Stimulated activated naive CD8-positive, alpha-beta T cell treated with anti-CD3 and anti-CD28 coated beads, Interleukin-15, Interleukin-2, amounts not matched to agents 100 ng/mL and 50 ng/mL, for 24 hours (primary cell): ENCODE measurements around the gene HAUS3.
A peak's percentile ranks its signal among the peaks of the same experiment; 100 is the strongest.

Experiments used
- H3K27ac Mint-ChIP-seq: one replicate; pipeline ENCODE4 v1.8.0; 2021; ENCODE audit warnings: mild to moderate bottlenecking, mixed read lengths
- H3K27me3 Mint-ChIP-seq: one replicate; pipeline ENCODE4 v1.8.0; 2021; ENCODE audit warnings: mixed read lengths
- H3K36me3 Mint-ChIP-seq: one replicate; pipeline ENCODE4 v1.8.0; 2021; ENCODE audit warnings: low read depth, mixed read lengths
- H3K4me1 Mint-ChIP-seq: one replicate; pipeline ENCODE4 v1.8.0; 2021; ENCODE audit warnings: low read depth, mixed read lengths
- H3K4me3 Mint-ChIP-seq: one replicate; pipeline ENCODE4 v1.8.0; 2021; ENCODE audit warnings: mild to moderate bottlenecking, mixed read lengths
- H3K9me3 Mint-ChIP-seq: one replicate; pipeline ENCODE4 v1.8.0; 2021; ENCODE audit warnings: mixed read lengths

Gene HAUS3, protein sequence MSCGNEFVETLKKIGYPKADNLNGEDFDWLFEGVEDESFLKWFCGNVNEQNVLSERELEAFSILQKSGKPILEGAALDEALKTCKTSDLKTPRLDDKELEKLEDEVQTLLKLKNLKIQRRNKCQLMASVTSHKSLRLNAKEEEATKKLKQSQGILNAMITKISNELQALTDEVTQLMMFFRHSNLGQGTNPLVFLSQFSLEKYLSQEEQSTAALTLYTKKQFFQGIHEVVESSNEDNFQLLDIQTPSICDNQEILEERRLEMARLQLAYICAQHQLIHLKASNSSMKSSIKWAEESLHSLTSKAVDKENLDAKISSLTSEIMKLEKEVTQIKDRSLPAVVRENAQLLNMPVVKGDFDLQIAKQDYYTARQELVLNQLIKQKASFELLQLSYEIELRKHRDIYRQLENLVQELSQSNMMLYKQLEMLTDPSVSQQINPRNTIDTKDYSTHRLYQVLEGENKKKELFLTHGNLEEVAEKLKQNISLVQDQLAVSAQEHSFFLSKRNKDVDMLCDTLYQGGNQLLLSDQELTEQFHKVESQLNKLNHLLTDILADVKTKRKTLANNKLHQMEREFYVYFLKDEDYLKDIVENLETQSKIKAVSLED

DNA sequence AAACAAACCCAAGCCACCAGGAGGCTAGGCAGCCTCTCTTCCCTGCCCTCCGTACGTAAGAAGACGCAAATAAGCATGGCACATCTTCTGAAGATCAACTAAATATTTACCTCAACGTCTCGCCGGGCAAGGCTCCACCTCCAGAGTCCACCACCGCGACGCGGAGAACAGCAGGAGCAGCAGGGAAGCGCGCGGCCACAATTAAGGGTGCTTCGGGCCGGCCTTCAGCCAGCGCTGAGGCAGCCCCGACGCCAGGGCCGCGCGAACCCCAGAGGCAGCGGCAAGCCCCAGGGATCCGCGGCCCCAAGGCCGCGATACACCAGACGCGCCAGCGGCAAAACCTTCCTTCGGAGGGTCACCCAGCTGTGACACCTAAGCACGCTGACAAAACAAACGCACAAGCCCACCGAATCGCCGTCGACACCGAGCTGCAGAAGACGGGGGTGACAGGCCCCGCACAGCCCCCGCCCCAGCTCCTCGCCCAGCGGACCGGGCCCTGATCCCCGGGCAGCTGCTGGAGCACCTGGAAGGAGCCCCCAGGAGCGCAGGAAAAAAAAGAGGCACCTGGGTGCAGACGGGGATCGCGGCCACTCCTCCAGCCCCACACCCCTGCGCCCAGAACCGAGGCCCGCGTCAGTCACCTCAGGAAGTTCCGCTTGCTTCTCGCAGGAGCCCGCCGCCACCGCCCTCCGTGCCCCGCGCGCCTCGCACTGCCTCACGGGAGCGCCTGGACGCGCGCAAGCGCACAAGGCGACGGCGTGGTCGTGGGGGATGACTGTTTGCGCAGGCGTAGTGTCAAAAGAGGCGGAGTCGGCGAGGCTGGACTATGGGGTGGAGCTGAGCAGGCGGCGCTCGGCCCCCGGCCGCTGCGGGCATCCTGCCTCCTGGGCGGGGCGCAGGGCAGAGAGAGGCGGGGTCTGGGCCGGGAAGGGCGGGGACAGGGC is at the start of gene HAUS3, which contains the start of gene POLN:
Gene HAUS3, minus strand, starts transcription at position 712 of the 944 bp plus-strand sequence. CDS start 1,175 bp downstream, outside the sequence.
Gene POLN, minus strand, starts transcription at position 712 of the 944 bp plus-strand sequence. CDS start 12,890 bp downstream, outside the sequence.
- Mint-ChIP-seq H3K4me1 (peaks cover 50% of the 10 kb centered on the region), H3K27ac (peak within 1 kb of the TSS; percentile 80), H3K4me3 (peak within 1 kb of the TSS; percentile 93)

DNA sequence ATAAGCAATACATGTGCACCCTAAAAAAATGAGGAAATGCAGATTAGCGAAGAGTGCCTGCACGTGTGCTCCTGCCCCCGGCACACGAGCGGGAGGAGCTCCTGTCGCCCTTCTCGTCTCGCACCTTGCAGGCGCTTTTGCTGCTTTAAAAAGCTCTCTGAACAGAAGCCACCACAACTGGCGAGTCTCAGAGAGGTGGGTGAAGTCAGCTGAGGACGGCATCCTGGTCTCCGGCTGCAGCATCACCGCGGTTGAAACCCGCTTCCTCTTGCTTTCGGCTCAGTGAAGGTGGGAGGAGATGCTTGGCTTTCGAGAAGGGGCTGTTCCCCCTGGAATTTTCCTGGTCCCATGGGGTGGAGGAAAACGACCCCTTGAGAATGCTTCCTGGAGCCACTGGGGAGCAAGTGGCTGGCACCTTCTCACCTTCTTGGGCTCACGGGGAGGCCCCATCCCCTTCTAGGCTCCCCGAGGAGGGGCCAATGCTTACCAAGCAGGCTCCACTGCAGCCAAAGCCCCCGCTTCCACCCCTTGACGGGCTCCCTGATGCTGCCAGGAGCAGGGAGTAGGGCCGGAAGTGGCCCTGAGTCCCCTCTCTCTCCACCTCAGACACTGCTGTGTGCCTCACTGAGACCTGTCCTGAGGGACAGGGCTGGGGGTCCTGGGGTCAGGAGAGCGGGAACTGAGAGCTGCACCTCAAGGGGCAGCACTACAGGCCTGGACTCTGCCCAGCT is 49.2 kb upstream of the HAUS3 start:
- H3K9me3 Mint-ChIP-seq, result no peaks in the 10 kb centered on the region
- no peaks in the 10 kb centered on the region for H3K36me3 Mint-ChIP-seq
- peak overlapping the region; percentile 53 for H3K4me3 Mint-ChIP-seq
- peak overlapping the region; percentile 61 for H3K27ac Mint-ChIP-seq
- H3K4me1 Mint-ChIP-seq, result peaks cover 35% of the 10 kb centered on the region
- H3K27me3 Mint-ChIP-seq, result no peaks in the 10 kb centered on the region

More for the DNA sequence above, at the start of gene HAUS3, which contains the start of gene POLN:
- Mint-ChIP-seq H3K27me3 (no peaks in the 10 kb centered on the region), H3K36me3 (peaks cover 27% of the 10 kb centered on the region), H3K9me3 (no peaks in the 10 kb centered on the region)

DNA sequence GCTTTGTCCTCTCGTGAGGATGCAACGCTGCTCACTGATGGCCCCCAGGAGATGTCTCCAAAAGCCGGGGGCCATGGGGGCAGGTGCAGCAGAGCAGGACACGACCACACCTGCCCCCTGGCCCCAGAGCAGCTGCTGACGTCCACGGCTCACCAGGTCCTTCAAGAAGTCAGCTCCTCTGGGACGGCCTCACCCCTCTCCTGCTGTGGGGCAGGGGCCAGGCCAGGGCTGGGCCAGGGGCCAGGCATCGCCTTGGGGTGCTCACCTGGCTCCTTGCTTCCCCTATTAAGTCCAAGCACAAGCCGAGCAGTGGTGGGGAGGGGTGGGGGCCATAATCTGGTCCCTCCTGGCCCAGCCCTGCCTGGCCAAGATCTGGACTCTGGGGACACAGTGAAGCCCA is 48.6 kb upstream of the HAUS3 start:
- H3K4me1 Mint-ChIP-seq, result peaks cover 30% of the 10 kb centered on the region
- H3K27me3 Mint-ChIP-seq, result no peaks in the 10 kb centered on the region
- H3K36me3 Mint-ChIP-seq, result no peaks in the 10 kb centered on the region
- H3K4me3 Mint-ChIP-seq, result peak overlapping the region; percentile 53
- H3K27ac Mint-ChIP-seq, result no peak overlapping the region
- no peaks in the 10 kb centered on the region for H3K9me3 Mint-ChIP-seq

DNA sequence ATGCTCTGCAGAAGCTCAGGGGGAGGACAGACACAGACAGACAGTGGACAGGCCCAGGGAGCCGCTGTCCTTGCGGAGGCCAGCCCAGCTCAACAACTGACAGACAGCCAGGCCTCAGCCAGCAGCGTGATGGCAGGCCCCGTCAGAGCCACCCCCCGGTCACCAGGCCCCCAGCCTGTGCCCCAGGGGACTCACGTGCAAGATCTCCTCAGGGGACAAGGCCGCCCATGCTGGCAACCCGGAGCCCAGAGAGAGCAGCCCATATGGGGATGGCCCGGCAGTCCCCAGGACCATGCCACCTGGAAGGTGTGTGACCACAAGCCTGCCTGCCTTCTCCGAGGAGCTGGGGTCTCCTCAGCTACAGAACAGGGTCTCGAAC is 48.0 kb upstream of the HAUS3 start:
- no peak overlapping the region for H3K27ac Mint-ChIP-seq
- peaks cover 28% of the 10 kb centered on the region for H3K4me1 Mint-ChIP-seq
- H3K4me3 Mint-ChIP-seq, result no peak overlapping the region
- no peaks in the 10 kb centered on the region for H3K9me3 Mint-ChIP-seq
- H3K36me3 Mint-ChIP-seq, result no peaks in the 10 kb centered on the region
- no peaks in the 10 kb centered on the region for H3K27me3 Mint-ChIP-seq

DNA sequence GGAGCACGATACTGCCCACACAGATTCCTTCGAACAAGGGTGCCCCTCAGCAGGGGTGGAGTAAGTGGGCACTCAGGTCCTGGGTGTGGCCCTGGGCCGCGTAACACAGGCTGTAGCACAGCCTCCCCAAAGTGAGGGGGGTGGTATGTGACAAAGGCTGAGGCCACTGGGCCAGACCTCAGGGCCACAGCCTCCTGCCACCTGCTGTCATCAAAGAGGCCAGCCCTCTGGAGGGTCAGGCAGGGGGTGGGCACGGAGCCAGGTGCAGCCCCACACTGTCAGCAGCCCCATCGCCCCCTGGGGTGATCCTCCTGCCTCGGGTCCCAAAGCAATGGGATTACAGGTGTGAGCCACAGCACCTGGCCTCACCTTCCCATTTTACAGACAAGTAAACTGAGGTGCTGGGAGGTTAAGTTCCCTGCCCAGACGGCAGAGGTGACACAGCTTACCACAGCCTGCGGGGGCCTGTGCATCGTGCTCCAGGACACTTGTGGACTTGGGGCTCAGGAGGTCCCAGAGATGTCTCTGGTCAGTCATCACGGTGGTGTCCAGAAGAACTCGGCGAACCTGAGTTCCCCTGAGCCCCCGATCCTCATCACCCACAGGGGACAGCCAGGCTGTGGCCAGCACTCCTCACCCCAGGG is 47.5 kb upstream of the HAUS3 start:
- Mint-ChIP-seq H3K36me3 (no peaks in the 10 kb centered on the region), H3K4me3 (no peak overlapping the region), H3K27ac (no peak overlapping the region), H3K9me3 (no peaks in the 10 kb centered on the region), H3K4me1 (peaks cover 25% of the 10 kb centered on the region), H3K27me3 (no peaks in the 10 kb centered on the region)

DNA sequence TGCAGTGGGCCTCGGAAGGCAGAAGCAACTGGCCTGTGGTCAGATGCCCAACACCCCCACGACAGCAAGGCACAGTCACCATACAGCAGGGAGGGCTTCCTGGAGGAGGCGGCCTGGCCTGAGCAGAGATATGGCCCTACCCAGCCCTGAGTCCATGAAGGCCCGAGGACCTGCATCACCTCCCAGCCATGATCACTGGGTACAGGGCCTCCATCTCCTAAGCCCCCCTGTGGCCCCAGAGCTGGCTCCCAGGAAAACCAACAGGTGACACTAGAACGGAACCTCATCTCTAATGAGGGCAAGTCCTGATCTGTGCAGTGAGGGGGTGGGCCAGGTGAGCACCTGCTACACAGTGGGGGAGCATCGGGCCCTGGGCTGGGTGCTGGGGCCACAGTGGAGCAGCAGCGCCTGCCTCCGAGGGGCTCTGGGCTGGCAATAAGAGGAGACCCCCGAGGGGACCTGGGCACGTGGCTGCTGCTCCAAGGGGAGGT is 46.2 kb upstream of the HAUS3 start:
- Mint-ChIP-seq H3K9me3 (no peaks in the 10 kb centered on the region), H3K4me3 (no peak overlapping the region), H3K27ac (no peak overlapping the region), H3K36me3 (no peaks in the 10 kb centered on the region), H3K27me3 (no peaks in the 10 kb centered on the region), H3K4me1 (peaks cover 28% of the 10 kb centered on the region)

DNA sequence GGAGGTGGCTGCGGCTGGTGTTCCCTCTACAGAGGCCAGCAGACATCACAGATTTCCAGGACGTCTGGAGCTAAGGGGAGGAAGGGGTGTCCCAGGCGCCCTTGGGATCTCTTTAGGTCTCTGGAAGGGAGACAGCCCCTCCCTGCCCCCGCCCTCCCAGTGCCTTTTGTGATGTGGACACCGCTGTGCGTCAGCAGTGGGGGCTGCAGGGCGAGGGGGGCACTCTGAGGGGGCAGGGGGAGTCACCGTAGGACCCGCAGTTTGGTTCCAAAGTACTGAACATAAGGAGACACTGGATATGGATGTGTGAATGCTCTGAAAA is 45.6 kb upstream of the HAUS3 start:
- Mint-ChIP-seq H3K36me3 (no peaks in the 10 kb centered on the region), H3K9me3 (no peaks in the 10 kb centered on the region), H3K4me1 (peaks cover 33% of the 10 kb centered on the region), H3K27ac (no peak overlapping the region), H3K27me3 (no peaks in the 10 kb centered on the region), H3K4me3 (no peak overlapping the region)

DNA sequence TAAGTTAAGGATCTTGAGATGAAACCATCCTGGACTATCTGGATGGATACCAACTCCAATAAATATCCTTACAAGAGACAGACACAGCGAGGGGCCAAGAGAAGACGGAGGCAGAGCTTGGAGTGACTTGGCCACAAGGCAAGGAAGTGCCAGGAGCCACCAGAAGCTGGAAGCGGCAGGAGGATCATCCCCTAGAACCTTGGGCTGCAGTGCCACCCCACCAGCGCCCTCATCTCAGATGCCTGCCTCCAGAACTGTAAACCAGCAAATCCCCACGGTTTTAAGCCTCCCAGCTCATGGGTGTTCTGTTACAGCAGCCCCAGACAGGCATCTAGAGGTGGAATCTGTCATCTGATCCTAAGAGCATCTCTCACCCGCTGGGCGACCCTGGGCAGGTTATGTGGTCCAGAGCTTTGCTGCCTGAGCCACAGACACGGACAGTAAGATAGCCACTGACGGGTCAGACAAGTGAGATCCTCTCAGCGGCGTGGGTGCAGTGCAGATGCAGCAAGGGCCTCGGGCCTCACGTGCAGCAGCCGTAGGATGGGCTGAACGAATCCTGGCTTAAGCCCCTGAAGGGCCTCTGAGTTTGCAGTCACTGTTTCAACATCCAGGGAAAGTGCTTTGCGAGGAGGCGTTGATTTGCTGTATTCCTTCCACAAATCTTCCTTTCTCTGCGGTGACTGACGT is 45.1 kb upstream of the HAUS3 start:
- Mint-ChIP-seq H3K4me1 (peaks cover 38% of the 10 kb centered on the region), H3K9me3 (no peaks in the 10 kb centered on the region), H3K36me3 (no peaks in the 10 kb centered on the region), H3K27ac (no peak overlapping the region), H3K4me3 (no peak overlapping the region), H3K27me3 (no peaks in the 10 kb centered on the region)

DNA sequence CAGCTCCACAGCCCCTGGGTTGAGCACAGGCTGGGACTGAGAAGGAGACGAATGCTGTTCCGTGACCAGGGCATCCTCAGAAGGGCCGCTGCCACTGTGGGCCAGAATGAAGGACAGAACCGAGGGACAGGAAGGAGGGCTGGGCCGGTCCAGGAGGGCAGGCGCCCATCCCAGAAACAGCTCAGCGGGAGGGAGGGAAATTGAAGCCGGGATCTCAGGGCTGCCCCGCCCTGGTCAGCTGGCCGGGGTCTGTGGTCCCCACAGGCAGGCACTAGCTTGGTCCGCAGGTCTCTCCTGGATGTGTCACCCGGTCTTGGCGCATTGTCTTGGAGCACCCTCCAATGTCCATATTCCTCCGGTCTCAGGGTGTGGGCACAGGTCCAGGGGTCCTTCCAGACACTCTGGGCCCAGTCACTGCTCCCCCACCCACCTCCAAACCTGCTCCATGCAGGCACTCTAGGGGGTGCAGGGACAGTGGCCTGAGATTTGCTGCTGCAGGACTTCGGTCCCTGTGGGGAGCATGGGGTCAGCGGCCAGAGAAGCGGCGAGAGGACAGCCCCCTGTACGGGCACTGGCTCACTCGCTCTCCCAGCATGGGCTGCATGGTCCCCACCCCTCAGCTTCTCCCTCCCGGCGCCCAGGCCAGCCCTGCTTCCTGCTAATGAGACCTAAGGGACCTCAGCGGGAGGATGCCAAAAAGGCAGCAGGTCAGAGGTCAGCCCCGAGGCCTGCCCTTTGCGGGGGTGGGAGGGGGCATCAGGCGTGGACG is 43.9 kb upstream of the HAUS3 start:
- Mint-ChIP-seq H3K27me3 (no peaks in the 10 kb centered on the region), H3K4me1 (peaks cover 42% of the 10 kb centered on the region), H3K4me3 (no peak overlapping the region), H3K36me3 (no peaks in the 10 kb centered on the region), H3K27ac (no peak overlapping the region), H3K9me3 (no peaks in the 10 kb centered on the region)

DNA sequence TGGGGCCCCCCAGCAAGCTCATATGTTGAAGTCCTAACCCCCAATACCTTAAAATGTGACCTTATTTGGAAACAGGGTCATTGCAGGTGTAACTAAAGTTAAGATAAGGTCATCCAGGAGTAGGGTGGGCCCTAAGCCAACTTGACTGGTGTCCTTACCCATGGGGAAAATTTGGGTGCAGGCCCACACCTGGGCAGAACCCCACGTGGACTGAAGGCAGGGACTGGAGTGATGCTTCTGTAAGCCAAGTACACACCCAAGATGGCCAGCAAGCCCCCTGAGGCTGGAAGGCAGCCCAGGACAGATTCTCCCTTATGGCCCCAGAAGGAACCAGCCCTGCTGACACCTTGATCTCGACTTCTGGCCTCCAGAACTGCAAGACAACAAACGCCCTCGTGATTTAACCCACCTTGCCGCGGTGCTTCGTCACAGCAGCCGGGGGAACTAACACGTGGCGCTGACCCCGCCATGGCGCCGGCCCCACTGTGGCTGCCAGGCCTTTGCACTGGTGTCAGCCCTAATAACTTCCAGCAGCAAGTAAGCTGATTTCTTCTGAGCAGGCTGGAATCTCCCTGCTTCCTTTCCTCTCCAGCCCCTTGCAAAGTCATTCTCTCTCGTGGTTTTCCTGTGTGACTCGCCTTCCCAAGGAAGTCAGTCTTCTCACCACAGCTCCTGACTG is 43.2 kb upstream of the HAUS3 start:
- Mint-ChIP-seq H3K4me3 (no peak overlapping the region), H3K36me3 (no peaks in the 10 kb centered on the region), H3K27ac (no peak overlapping the region)

DNA sequence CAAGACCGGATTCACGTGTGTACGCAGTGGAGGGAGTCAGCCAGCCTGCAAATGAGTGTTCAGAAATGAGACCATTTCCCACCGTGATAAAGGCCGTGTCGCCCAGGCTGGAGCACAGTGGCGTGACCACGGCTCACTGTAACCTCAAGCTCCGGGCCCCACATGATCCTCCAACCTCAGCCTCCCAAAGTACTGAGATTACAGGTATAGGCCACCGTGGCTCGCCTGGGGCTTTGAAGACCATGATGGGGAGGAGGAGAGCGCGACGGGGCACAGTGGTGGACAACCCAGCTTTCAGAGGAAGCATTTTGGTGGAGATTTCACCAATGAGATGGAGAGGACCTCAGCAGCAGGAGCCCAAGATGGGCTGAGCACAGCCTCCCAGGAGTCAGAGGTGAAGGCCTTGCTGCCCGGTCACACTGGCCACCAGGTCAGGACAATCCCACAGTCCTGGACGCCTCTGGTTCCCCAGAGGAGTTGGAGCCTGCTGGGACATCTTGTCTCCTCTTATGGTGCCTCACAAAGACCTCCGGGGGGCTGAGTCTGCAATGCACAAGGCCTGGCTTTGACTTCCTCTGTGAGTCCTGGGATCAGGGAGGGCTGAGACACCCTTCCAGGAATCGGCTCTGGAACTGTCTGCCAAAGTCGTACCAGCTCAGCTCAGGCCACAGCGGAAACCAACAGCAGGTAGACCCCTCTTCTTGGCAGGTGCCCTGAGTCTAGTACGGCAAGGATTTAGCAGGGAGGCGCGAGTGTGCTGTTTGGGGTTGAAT is 42.4 kb upstream of the HAUS3 start:
- H3K9me3 Mint-ChIP-seq, result no peaks in the 10 kb centered on the region
- peaks cover 33% of the 10 kb centered on the region for H3K4me1 Mint-ChIP-seq
- no peak overlapping the region for H3K27ac Mint-ChIP-seq
- H3K27me3 Mint-ChIP-seq, result no peaks in the 10 kb centered on the region
- H3K36me3 Mint-ChIP-seq, result no peaks in the 10 kb centered on the region
- no peak overlapping the region for H3K4me3 Mint-ChIP-seq

More for the DNA sequence above, 43.2 kb upstream of the HAUS3 start:
- Mint-ChIP-seq H3K9me3 (no peaks in the 10 kb centered on the region), H3K27me3 (no peaks in the 10 kb centered on the region), H3K4me1 (peaks cover 38% of the 10 kb centered on the region)

DNA sequence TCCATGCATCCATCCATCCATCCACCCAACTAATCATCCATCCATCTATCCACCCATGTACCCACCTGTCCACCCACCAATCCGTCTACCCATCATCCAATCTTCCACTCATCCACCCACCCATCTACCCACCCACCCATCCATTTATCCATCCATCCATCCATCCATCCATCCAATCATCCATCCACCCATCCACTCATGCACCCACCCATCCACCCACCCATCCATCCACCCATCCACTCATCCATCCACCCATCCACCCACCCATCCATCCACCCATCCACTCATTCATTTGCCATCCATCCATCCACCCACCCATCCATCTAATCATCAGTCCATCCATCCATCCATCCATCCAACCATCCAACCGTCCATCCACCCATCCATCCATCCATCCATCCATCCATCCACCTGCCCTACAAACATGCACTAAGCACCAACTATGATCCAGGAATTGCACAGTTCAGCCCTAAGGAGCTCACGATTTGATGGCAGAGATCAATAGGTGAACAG is 41.3 kb upstream of the HAUS3 start:
- no peaks in the 10 kb centered on the region for H3K9me3 Mint-ChIP-seq
- H3K4me3 Mint-ChIP-seq, result no peak overlapping the region
- H3K27me3 Mint-ChIP-seq, result no peaks in the 10 kb centered on the region
- no peaks in the 10 kb centered on the region for H3K36me3 Mint-ChIP-seq
- H3K4me1 Mint-ChIP-seq, result peaks cover 33% of the 10 kb centered on the region
- H3K27ac Mint-ChIP-seq, result no peak overlapping the region
